Measurements from ENCODE around the gene TTLL8. TPM values are rescaled to one million over a fixed set of nuclear protein-coding genes. Genes with fewer than 3 reads are reported as not detected.

TTLL8 gene
- total RNA-seq, 2 experiments from 2014 or later = 0.06 to 0.72 TPM

GRCh38 chr22:50048836-50049235 is 9.3 kb downstream of the TTLL8 start:
- Histone ChIP-seq H4K20me1 (ENCODE audit: insufficient read depth, low read length) (no peaks in the 10 kb centered on the region), H3K9me3 (ENCODE audit: low read length) (0 out of 2 replicates have a peak, but pooled peaks cover 4% of the 10 kb centered on the region), H3K36me3 (ENCODE audit: insufficient read depth, low read length) (no peaks in the 10 kb centered on the region), H2AFZ (ENCODE audit: low read length) (no peak overlapping the region), H3K4me1 (ENCODE audit: insufficient read depth, low read length, poor library complexity, severe bottlenecking) (peaks cover 3% of the 10 kb centered on the region), H3K9me2 (ENCODE audit: insufficient read depth, low read length) (no peaks in the 10 kb centered on the region), H3K27ac (ENCODE audit: low read depth, low read length, poor library complexity, severe bottlenecking) (no peak overlapping the region), H3K4me2 (ENCODE audit: low read length) (no peak overlapping the region), H3K79me2 (ENCODE audit: insufficient read depth, low read depth, low read length) (no peaks in the 10 kb centered on the region), H3K4me3 (ENCODE audit: low read depth, low read length, poor library complexity, severe bottlenecking) (no peak overlapping the region)
- CTCF ChIA-PET (ENCODE audit: unreplicated experiment) = no interaction called here
- DNase-seq (ENCODE audit: low spot score) = no peak
- POLR2A ChIA-PET = no interaction called here
- intact Hi-C loops (cut with micrococcal nuclease; ENCODE audit: unreplicated experiment) = no loop called here
- no peak for TF ChIP-seq CTCF (conservative IDR thresholded peaks at IDR 0.05; ENCODE audit: low read length)
- TF ChIP-seq EZH2phosphoT487 (IDR thresholded peaks at IDR 0.05; ENCODE audit: borderline replicate concordance, low read depth, low read length) = no peak
- BruUV-seq (replicated peaks) = no TSS peak

- TF ChIP-seq EZH2phosphoT487 (IDR thresholded peaks at IDR 0.05; ENCODE audit: borderline replicate concordance, low read depth, low read length) (no peak), CTCF (conservative IDR thresholded peaks at IDR 0.05; ENCODE audit: low read length) (no peak)
- Histone ChIP-seq H3K27ac (ENCODE audit: low read depth, low read length, poor library complexity, severe bottlenecking) (no peak overlapping the region), H3K4me1 (ENCODE audit: insufficient read depth, low read length, poor library complexity, severe bottlenecking) (no peaks in the 10 kb centered on the region), H3K36me3 (ENCODE audit: insufficient read depth, low read length) (no peaks in the 10 kb centered on the region), H3K79me2 (ENCODE audit: insufficient read depth, low read depth, low read length) (no peaks in the 10 kb centered on the region), H4K20me1 (ENCODE audit: insufficient read depth, low read length) (no peaks in the 10 kb centered on the region), H3K4me2 (ENCODE audit: low read length) (no peak overlapping the region), H2AFZ (ENCODE audit: low read length) (no peak overlapping the region), H3K4me3 (ENCODE audit: low read depth, low read length, poor library complexity, severe bottlenecking) (no peak overlapping the region), H3K9me3 (ENCODE audit: low read length) (0 out of 2 replicates have a peak, but pooled peaks cover 3% of the 10 kb centered on the region), H3K9me2 (ENCODE audit: insufficient read depth, low read length) (no peaks in the 10 kb centered on the region)
- intact Hi-C loops (cut with micrococcal nuclease; ENCODE audit: unreplicated experiment) = no loop called here
- no peak for DNase-seq (ENCODE audit: low spot score)
- no TSS peak for BruUV-seq (replicated peaks)
- ChIA-PET POLR2A (no interaction called here), CTCF (ENCODE audit: unreplicated experiment) (no interaction called here)
These were observed 9.9 kb downstream of the TTLL8 start for GRCh38 chr22:50048061-50048765.

GRCh38 chr22:50047346-50047745 is 10.8 kb downstream of the TTLL8 start:
- no TSS peak for BruUV-seq (replicated peaks)
- H3K36me3 ChIP-seq (ENCODE audit: insufficient read depth, low read length) = no peaks in the 10 kb centered on the region
- H3K9me2 ChIP-seq (ENCODE audit: insufficient read depth, low read length) = no peaks in the 10 kb centered on the region
- TF ChIP-seq CTCF (conservative IDR thresholded peaks at IDR 0.05; ENCODE audit: low read length) (no peak), EZH2phosphoT487 (IDR thresholded peaks at IDR 0.05; ENCODE audit: borderline replicate concordance, low read depth, low read length) (no peak)
- no peak overlapping the region for H2AFZ ChIP-seq (ENCODE audit: low read length)
- CTCF ChIA-PET (ENCODE audit: unreplicated experiment) = no interaction called here
- H3K27ac ChIP-seq (ENCODE audit: low read depth, low read length, poor library complexity, severe bottlenecking) = no peak overlapping the region
- DNase-seq (ENCODE audit: low spot score) = no peak
- no peak overlapping the region for H3K4me2 ChIP-seq (ENCODE audit: low read length)
- POLR2A ChIA-PET = no interaction called here
- no peaks in the 10 kb centered on the region for H3K79me2 ChIP-seq (ENCODE audit: insufficient read depth, low read depth, low read length)
- no peaks in the 10 kb centered on the region for H4K20me1 ChIP-seq (ENCODE audit: insufficient read depth, low read length)
- no peaks in the 10 kb centered on the region for H3K4me1 ChIP-seq (ENCODE audit: insufficient read depth, low read length, poor library complexity, severe bottlenecking)
- no peaks in the 10 kb centered on the region for H3K9me3 ChIP-seq (ENCODE audit: low read length)
- no peak overlapping the region for H3K4me3 ChIP-seq (ENCODE audit: low read depth, low read length, poor library complexity, severe bottlenecking)
- intact Hi-C loops (cut with micrococcal nuclease; ENCODE audit: unreplicated experiment) = no loop called here
